WTC11 (cell line): ENCODE measurements around the gene DENND4B. TPM values are rescaled to one million over a fixed set of nuclear protein-coding genes. Genes with fewer than 3 reads are reported as not detected.

ENCODE experiments used
- ATAC-seq: fragments of 200-7000 bp; cut with Tn5 transposase; 2 replicates; pipeline ENCODE4 v1.10.0; 2021; ENCODE audit warnings: mild to moderate bottlenecking, moderate library complexity
- CTCF ChIA-PET: fragments of 300-600 bp; sonication (Branson Sonifier 250); formaldehyde crosslinking; loops from one replicate; lab custom pipeline; 2021; ENCODE audit warnings: antibody characterized with exemption; lab: Charles Lee
- POLR2A ChIA-PET: fragments of 350-600 bp; sonication (Branson Sonifier 250); formaldehyde crosslinking; loops from one replicate; lab custom pipeline; 2021; ENCODE audit warnings: antibody characterized with exemption; lab: Charles Lee
- DNase-seq: peaks from one replicate; pipeline ENCODE4 v3.0.0; 2021; ENCODE audit warnings: low spot score
- H3K27ac Mint-ChIP-seq: 2 replicates; pipeline ENCODE4 v1.8.0; 2021; ENCODE audit warnings: mixed read lengths
- H3K27me3 Mint-ChIP-seq: 2 replicates; pipeline ENCODE4 v1.8.0; 2021; ENCODE audit warnings: low read depth, mild to moderate bottlenecking, moderate library complexity, mixed read lengths
- H3K36me3 Mint-ChIP-seq: 2 replicates; pipeline ENCODE4 v1.8.0; 2021; ENCODE audit warnings: mixed read lengths
- H3K4me1 Mint-ChIP-seq: 2 replicates; pipeline ENCODE4 v1.8.0; 2022; ENCODE audit warnings: mixed read lengths
- H3K4me3 Mint-ChIP-seq: 2 replicates; pipeline ENCODE4 v1.8.0; 2021; ENCODE audit warnings: mild to moderate bottlenecking, moderate library complexity, mixed read lengths
- H3K9me3 Mint-ChIP-seq: 2 replicates; pipeline ENCODE4 v1.8.0; 2021; ENCODE audit warnings: mixed read lengths
- CREB1 ChIP-seq: sonication (generic); formaldehyde crosslinking; IDR thresholded peaks from 2 replicates; pipeline ENCODE4 v1.8.0; 2023; ENCODE audit warnings: mild to moderate bottlenecking, missing genetic modification reagents
- CREM ChIP-seq: sonication (generic); formaldehyde crosslinking; IDR thresholded peaks from 2 replicates; pipeline ENCODE4 v1.8.1; 2022; ENCODE audit warnings: mild to moderate bottlenecking, missing genetic modification reagents, moderate library complexity
- ELF4 ChIP-seq: sonication (generic); formaldehyde crosslinking; IDR thresholded peaks from 2 replicates; pipeline ENCODE4 v1.8.1; 2022; ENCODE audit warnings: low read depth, mild to moderate bottlenecking, moderate library complexity, missing genetic modification reagents
- ETV6 ChIP-seq: sonication (generic); formaldehyde crosslinking; IDR thresholded peaks from 2 replicates; pipeline ENCODE4 v1.8.1; 2022; ENCODE audit warnings: mild to moderate bottlenecking, missing genetic modification reagents
- FOXP1 ChIP-seq: sonication (generic); formaldehyde crosslinking; IDR thresholded peaks from 2 replicates; pipeline ENCODE4 v1.8.0; 2022; ENCODE audit warnings: missing genetic modification reagents, mild to moderate bottlenecking, moderate library complexity, borderline replicate concordance
- JUN ChIP-seq: sonication (generic); formaldehyde crosslinking; IDR thresholded peaks from 2 replicates; pipeline ENCODE4 v1.8.0; 2023; ENCODE audit warnings: mild to moderate bottlenecking, missing genetic modification reagents
- NFATC4 ChIP-seq: fragments of 250-450 bp; sonication (Bioruptor Pico); IDR thresholded peaks from 2 replicates; pipeline ENCODE4 v1.9.0; 2021; ENCODE audit warnings: mild to moderate bottlenecking
- NFE2L1 ChIP-seq: sonication (generic); formaldehyde crosslinking; IDR thresholded peaks from 2 replicates; pipeline ENCODE4 v1.8.1; 2023; ENCODE audit warnings: missing genetic modification reagents
- NR1H2 ChIP-seq: sonication (generic); formaldehyde crosslinking; IDR thresholded peaks from 2 replicates; pipeline ENCODE4 v1.9.0; 2021; ENCODE audit warnings: mild to moderate bottlenecking, moderate library complexity, missing genetic modification reagents
- OVOL2 ChIP-seq: fragments of 250-450 bp; sonication (Bioruptor Pico); IDR thresholded peaks from 2 replicates; pipeline ENCODE4 v1.9.0; 2021; ENCODE audit warnings: mild to moderate bottlenecking, borderline replicate concordance
- PRRX2 ChIP-seq: fragments of 250-450 bp; sonication (Bioruptor Pico); IDR thresholded peaks from 2 replicates; pipeline ENCODE4 v1.8.0; 2021; ENCODE audit warnings: mild to moderate bottlenecking
- RELA ChIP-seq: sonication (generic); formaldehyde crosslinking; IDR thresholded peaks from 2 replicates; pipeline ENCODE4 v1.8.1; 2022; ENCODE audit warnings: missing genetic modification reagents, mild to moderate bottlenecking, borderline replicate concordance
- TEAD1 ChIP-seq: sonication (generic); formaldehyde crosslinking; IDR thresholded peaks from 2 replicates; pipeline ENCODE4 v1.8.0; 2022; ENCODE audit warnings: mild to moderate bottlenecking, missing genetic modification reagents
- TEAD4 ChIP-seq: sonication (generic); formaldehyde crosslinking; IDR thresholded peaks from 2 replicates; pipeline ENCODE4 v1.8.0; 2022; ENCODE audit warnings: mild to moderate bottlenecking, missing genetic modification reagents
- TP53 ChIP-seq: sonication (generic); formaldehyde crosslinking; IDR thresholded peaks from 2 replicates; pipeline ENCODE4 v1.8.1; 2023; ENCODE audit warnings: mild to moderate bottlenecking, missing genetic modification reagents
- ZNF138 ChIP-seq: sonication (generic); formaldehyde crosslinking; conservative IDR thresholded peaks from 2 replicates; pipeline ENCODE4 v1.8.1; 2022; ENCODE audit warnings: mild to moderate bottlenecking, moderate library complexity, missing genetic modification reagents
- ZNF317 ChIP-seq: sonication (generic); formaldehyde crosslinking; IDR thresholded peaks from 2 replicates; pipeline ENCODE4 v1.8.1; 2023; ENCODE audit warnings: low read depth, mild to moderate bottlenecking, moderate library complexity, missing genetic modification reagents, borderline replicate concordance
- ZNF423 ChIP-seq: fragments of 250-450 bp; sonication (Bioruptor Pico); IDR thresholded peaks from 2 replicates; pipeline ENCODE4 v2.1.2; 2022; ENCODE audit warnings: mild to moderate bottlenecking, moderate library complexity
- total RNA-seq: library from RNA; stranded (reverse); gene quantifications from 3 replicates; pipeline ENCODE4 v1.2.3, GENCODE V29; 2021
- TF ChIP-seq, protein P1 (sequence below): fragments of 200-600 bp; IDR thresholded peaks from 2 replicates; pipeline ENCODE4 v1.8.0; 2022; ENCODE audit warnings: antibody characterized with exemption
- TF ChIP-seq, protein P2 (sequence below): sonication (generic); formaldehyde crosslinking; IDR thresholded peaks from 2 replicates; pipeline ENCODE4 v1.8.0; 2023; ENCODE audit warnings: missing genetic modification reagents
- TF ChIP-seq, protein P3 (sequence below): sonication (generic); formaldehyde crosslinking; IDR thresholded peaks from 2 replicates; pipeline ENCODE4 v1.8.0; 2023; ENCODE audit warnings: missing genetic modification reagents, mild to moderate bottlenecking, borderline replicate concordance
- TF ChIP-seq, protein P4 (sequence below): sonication (generic); formaldehyde crosslinking; IDR thresholded peaks from 2 replicates; pipeline ENCODE4 v1.8.0; 2022; ENCODE audit warnings: mild to moderate bottlenecking, missing genetic modification reagents
- TF ChIP-seq, protein P5 (sequence below): sonication (generic); formaldehyde crosslinking; IDR thresholded peaks from 2 replicates; pipeline ENCODE4 v1.8.1; 2023; ENCODE audit warnings: mild to moderate bottlenecking, missing genetic modification reagents, moderate library complexity
- TF ChIP-seq, protein P6 (sequence below): sonication (generic); formaldehyde crosslinking; IDR thresholded peaks from 2 replicates; pipeline ENCODE4 v1.8.0; 2022; ENCODE audit warnings: mild to moderate bottlenecking, missing genetic modification reagents

DENND4B gene
- total RNA-seq, 1 experiment from 2014 or later: 93.1 TPM

- ChIA-PET CTCF (interaction anchor here (0.6 to 3.1 kb wide), 5 partner anchors 8 to 231 kb away, joined by 3 to 12 read pairs (median 5); partner anchors contain the start of genes CREB3L4, DENND4B, INTS3 and RAB13), POLR2A (interaction anchor here (0.6 to 1.6 kb wide), 4 partner anchors 8 to 37 kb away, joined by 3 to 17 read pairs (median 4); partner anchors contain the start of genes CREB3L4 and DENND4B)
- Mint-ChIP-seq H3K36me3 (peaks cover 33% of the 10 kb centered on the region), H3K27me3 (no peaks in the 10 kb centered on the region), H3K4me3 (peak overlapping the region; percentile 94), H3K27ac (peak overlapping the region; percentile 88), H3K4me1 (peaks cover 50% of the 10 kb centered on the region), H3K9me3 (no peaks in the 10 kb centered on the region)
- DNase-seq: no peak
- ATAC-seq: no peak
- TF ChIP-seq, protein P1, sequence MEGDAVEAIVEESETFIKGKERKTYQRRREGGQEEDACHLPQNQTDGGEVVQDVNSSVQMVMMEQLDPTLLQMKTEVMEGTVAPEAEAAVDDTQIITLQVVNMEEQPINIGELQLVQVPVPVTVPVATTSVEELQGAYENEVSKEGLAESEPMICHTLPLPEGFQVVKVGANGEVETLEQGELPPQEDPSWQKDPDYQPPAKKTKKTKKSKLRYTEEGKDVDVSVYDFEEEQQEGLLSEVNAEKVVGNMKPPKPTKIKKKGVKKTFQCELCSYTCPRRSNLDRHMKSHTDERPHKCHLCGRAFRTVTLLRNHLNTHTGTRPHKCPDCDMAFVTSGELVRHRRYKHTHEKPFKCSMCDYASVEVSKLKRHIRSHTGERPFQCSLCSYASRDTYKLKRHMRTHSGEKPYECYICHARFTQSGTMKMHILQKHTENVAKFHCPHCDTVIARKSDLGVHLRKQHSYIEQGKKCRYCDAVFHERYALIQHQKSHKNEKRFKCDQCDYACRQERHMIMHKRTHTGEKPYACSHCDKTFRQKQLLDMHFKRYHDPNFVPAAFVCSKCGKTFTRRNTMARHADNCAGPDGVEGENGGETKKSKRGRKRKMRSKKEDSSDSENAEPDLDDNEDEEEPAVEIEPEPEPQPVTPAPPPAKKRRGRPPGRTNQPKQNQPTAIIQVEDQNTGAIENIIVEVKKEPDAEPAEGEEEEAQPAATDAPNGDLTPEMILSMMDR: no peak
- TF ChIP-seq TP53 (no peak), ZNF138 (CRISPR knock-in tag) (no peak), NFATC4 (CRISPR knock-in tag) (no peak), ELF4 (CRISPR knock-in tag) (no peak), OVOL2 (no peak), FOXP1 (CRISPR knock-in tag) (no peak), TEAD1 (no peak)
- TF ChIP-seq, protein P2, sequence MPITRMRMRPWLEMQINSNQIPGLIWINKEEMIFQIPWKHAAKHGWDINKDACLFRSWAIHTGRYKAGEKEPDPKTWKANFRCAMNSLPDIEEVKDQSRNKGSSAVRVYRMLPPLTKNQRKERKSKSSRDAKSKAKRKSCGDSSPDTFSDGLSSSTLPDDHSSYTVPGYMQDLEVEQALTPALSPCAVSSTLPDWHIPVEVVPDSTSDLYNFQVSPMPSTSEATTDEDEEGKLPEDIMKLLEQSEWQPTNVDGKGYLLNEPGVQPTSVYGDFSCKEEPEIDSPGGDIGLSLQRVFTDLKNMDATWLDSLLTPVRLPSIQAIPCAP: no peak
Measured at GRCh38 chr1:153958961-153959260, 12.4 kb upstream of the DENND4B start.

DNA sequence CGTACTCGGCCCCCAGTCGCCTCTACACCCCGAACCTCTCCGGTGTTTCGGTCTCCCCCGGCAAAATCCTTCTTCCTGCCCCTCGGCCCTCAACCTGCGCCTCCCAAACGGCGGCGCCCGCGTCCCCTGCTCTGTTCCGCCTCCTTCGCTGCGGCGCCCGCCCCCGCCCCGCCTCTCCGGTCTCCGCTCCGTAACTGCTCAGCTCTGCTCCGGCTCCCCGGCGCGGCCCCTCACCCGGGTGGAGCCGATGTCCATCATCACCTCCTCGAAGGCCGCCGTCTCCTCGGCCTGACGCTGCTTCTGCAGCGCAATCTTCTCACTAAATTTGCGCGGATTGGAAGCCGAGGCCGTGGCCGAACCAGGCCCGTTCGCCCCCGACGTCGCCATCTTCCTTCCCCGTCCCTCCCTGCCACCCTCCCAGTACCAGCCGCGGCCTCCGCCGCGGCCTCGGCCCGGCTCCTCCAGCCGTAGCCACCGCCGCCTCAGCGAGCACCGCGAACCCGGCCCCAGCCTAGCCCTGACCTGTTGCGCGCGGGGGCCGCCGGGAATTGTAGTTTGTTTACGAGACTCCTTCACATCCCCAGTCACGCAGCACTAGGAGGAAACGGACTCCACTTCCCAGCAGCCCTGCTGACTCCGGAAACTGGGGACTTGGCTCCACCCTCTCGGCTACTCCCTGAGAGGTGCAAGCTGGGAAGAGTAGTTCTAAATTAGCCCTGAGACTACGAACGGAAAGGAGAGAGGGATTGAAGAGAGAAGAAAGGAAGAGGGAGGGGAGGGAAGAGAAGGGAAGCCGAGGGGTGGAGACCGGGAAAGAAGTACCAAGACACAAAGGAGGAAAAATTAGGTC lies 11.8 kb upstream of the DENND4B start, which contains the start of gene CRTC2:
Gene CRTC2 (minus strand): TSS at position 502 of the 850 bp plus-strand sequence. CDS start 115 bp downstream, at position 387.
- CTCF ChIA-PET: interaction anchor here (0.6 to 3.1 kb wide), 5 partner anchors 9 to 231 kb away, joined by 3 to 12 read pairs (median 5); partner anchors contain the start of genes CREB3L4, DENND4B, INTS3 and RAB13
- Mint-ChIP-seq H3K4me3 (peak within 1 kb of the TSS; percentile 94), H3K9me3 (no peaks in the 10 kb centered on the region), H3K27ac (peak within 1 kb of the TSS; percentile 93), H3K27me3 (no peaks in the 10 kb centered on the region), H3K4me1 (peaks cover 50% of the 10 kb centered on the region), H3K36me3 (peaks cover 34% of the 10 kb centered on the region)
- ATAC-seq (peak; percentile 88), DNase-seq (peak; percentile 99)
- POLR2A ChIA-PET: interaction anchor here (0.6 to 1.6 kb wide), 5 partner anchors 9 to 113 kb away, joined by 3 to 17 read pairs (median 4); partner anchors contain the start of genes CREB3L4 and DENND4B
- TF ChIP-seq ZNF423 (CRISPR knock-in tag) (no peak), TEAD4 (CRISPR knock-in tag) (peak; percentile 31; the same call in 1 of the 2 replicates), NFATC4 (CRISPR knock-in tag) (peak; percentile 56; the same call in 1 of the 2 replicates), PRRX2 (CRISPR knock-in tag) (peak; percentile 67; the same call in 1 of the 2 replicates), ZNF317 (CRISPR knock-in tag) (no peak), FOXP1 (CRISPR knock-in tag) (peak; percentile 58; the same call in 1 of the 2 replicates), JUN (CRISPR knock-in tag) (0 out of 2 replicates have a peak, but pooled peaks have one; percentile 33), NFE2L1 (CRISPR knock-in tag) (no peak), NR1H2 (CRISPR knock-in tag) (no peak), RELA (CRISPR knock-in tag) (peak; percentile 63; the same call in 1 of the 2 replicates), CREB1 (CRISPR knock-in tag) (no peak), CREM (CRISPR knock-in tag) (no peak; the same call in 1 of the 2 replicates), ELF4 (CRISPR knock-in tag) (no peak), ETV6 (CRISPR knock-in tag) (peak; percentile 66)
- TF ChIP-seq, protein P3, sequence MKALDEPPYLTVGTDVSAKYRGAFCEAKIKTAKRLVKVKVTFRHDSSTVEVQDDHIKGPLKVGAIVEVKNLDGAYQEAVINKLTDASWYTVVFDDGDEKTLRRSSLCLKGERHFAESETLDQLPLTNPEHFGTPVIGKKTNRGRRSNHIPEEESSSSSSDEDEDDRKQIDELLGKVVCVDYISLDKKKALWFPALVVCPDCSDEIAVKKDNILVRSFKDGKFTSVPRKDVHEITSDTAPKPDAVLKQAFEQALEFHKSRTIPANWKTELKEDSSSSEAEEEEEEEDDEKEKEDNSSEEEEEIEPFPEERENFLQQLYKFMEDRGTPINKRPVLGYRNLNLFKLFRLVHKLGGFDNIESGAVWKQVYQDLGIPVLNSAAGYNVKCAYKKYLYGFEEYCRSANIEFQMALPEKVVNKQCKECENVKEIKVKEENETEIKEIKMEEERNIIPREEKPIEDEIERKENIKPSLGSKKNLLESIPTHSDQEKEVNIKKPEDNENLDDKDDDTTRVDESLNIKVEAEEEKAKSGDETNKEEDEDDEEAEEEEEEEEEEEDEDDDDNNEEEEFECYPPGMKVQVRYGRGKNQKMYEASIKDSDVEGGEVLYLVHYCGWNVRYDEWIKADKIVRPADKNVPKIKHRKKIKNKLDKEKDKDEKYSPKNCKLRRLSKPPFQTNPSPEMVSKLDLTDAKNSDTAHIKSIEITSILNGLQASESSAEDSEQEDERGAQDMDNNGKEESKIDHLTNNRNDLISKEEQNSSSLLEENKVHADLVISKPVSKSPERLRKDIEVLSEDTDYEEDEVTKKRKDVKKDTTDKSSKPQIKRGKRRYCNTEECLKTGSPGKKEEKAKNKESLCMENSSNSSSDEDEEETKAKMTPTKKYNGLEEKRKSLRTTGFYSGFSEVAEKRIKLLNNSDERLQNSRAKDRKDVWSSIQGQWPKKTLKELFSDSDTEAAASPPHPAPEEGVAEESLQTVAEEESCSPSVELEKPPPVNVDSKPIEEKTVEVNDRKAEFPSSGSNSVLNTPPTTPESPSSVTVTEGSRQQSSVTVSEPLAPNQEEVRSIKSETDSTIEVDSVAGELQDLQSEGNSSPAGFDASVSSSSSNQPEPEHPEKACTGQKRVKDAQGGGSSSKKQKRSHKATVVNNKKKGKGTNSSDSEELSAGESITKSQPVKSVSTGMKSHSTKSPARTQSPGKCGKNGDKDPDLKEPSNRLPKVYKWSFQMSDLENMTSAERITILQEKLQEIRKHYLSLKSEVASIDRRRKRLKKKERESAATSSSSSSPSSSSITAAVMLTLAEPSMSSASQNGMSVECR (CRISPR knock-in tag): peak; percentile 69
- TF ChIP-seq, protein P4, sequence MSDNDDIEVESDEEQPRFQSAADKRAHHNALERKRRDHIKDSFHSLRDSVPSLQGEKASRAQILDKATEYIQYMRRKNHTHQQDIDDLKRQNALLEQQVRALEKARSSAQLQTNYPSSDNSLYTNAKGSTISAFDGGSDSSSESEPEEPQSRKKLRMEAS (CRISPR knock-in tag): peak; percentile 37; the same call in 1 of the 2 replicates
- TF ChIP-seq, protein P5, sequence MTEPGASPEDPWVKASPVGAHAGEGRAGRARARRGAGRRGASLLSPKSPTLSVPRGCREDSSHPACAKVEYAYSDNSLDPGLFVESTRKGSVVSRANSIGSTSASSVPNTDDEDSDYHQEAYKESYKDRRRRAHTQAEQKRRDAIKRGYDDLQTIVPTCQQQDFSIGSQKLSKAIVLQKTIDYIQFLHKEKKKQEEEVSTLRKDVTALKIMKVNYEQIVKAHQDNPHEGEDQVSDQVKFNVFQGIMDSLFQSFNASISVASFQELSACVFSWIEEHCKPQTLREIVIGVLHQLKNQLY (CRISPR knock-in tag): 0 out of 2 replicates have a peak, but pooled peaks have one; percentile 84
- TF ChIP-seq, protein P6, sequence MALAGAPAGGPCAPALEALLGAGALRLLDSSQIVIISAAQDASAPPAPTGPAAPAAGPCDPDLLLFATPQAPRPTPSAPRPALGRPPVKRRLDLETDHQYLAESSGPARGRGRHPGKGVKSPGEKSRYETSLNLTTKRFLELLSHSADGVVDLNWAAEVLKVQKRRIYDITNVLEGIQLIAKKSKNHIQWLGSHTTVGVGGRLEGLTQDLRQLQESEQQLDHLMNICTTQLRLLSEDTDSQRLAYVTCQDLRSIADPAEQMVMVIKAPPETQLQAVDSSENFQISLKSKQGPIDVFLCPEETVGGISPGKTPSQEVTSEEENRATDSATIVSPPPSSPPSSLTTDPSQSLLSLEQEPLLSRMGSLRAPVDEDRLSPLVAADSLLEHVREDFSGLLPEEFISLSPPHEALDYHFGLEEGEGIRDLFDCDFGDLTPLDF: no peak
